SK-N-MC (cell line): ENCODE data around the gene TMTC1.

Experiments
- DNase-seq: peaks from one replicate; pipeline ENCODE4 v3.0.0-alpha.2; 2011; ENCODE audit warnings: low read depth, low spot score
- H3K27ac ChIP-seq: fragments of 200-600 bp; sonication (generic); 2 replicates; pipeline ENCODE4 v1.5.1; 2016; ENCODE audit warnings: mixed run types
- H3K36me3 ChIP-seq: fragments of 200-600 bp; sonication (generic); 2 replicates; pipeline ENCODE4 v1.6.1; 2017; ENCODE audit warnings: antibody characterized with exemption, low read length, mixed read lengths; ENCODE audit not compliant: insufficient read depth
- H3K4me3 ChIP-seq: fragments of 200-600 bp; sonication (generic); 2 replicates; pipeline ENCODE4 v1.5.1; 2016
- H3K9ac ChIP-seq: fragments of 200-600 bp; sonication (generic); 2 replicates; pipeline ENCODE4 v1.8.0; 2017; ENCODE audit warnings: mixed run types, mixed read lengths; ENCODE audit not compliant: insufficient read length
- H3K9me3 ChIP-seq: fragments of 200-600 bp; sonication (generic); 2 replicates; pipeline ENCODE4 v1.6.1; 2017; ENCODE audit warnings: low read depth, mild to moderate bottlenecking, antibody characterized with exemption, low read length, moderate library complexity, mixed read lengths
- EZH2 ChIP-seq: fragments of 200-600 bp; sonication (generic); IDR thresholded peaks from one replicate; pipeline ENCODE4 v1.6.1; 2017; ENCODE audit warnings: antibody characterized with exemption
- FOXP2 ChIP-seq: optimal IDR thresholded peaks from 2 replicates; pipeline ENCODE3; 2011; ENCODE audit warnings: mild to moderate bottlenecking, moderate library complexity; ENCODE audit not compliant: insufficient read depth; ENCODE audit errors: extremely low read length, control extremely low read depth
- POLR2AphosphoS5 ChIP-seq: IDR thresholded peaks from 2 replicates; pipeline ENCODE4 v1.6.1; 2012; ENCODE audit warnings: mild to moderate bottlenecking, low read depth, low read length, borderline replicate concordance

Gene TMTC1

GRCh38 chr12:29609431-29610215 lies 174.1 kb downstream of the TMTC1 start:
- no peak for DNase-seq
- Histone ChIP-seq H3K36me3 (no peaks in the 10 kb centered on the region), H3K27ac (no peak overlapping the region), H3K9ac (no peak overlapping the region), H3K9me3 (no peaks in the 10 kb centered on the region), H3K4me3 (no peak overlapping the region)
- no peak for TF ChIP-seq EZH2

DNA sequence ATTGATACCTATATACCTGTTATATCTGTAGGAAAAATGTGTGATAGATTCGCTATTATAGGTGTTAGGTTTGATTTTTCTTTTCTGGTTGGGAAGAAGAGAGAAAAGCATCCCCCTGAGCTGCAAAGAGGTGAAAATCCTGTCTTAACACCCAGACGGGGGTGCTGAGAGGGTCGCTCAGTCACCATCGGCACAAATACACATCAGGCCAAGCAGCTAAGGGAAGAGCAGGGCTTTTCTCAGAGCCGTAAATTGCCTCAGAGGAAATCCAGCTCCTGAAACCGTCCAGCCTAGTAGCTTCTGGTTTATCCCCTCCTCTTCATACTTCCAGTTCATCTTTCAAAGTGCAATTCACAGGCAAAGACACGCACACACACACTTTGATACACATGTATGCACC lies 175.2 kb downstream of the TMTC1 start:
- Histone ChIP-seq H3K27ac (no peak overlapping the region), H3K36me3 (no peaks in the 10 kb centered on the region), H3K9ac (no peak overlapping the region), H3K9me3 (no peaks in the 10 kb centered on the region), H3K4me3 (no peak overlapping the region)
- no peak for TF ChIP-seq POLR2AphosphoS5
- TF ChIP-seq EZH2 = no peak
- TF ChIP-seq FOXP2 = no peak
- DNase-seq = no peak

DNA sequence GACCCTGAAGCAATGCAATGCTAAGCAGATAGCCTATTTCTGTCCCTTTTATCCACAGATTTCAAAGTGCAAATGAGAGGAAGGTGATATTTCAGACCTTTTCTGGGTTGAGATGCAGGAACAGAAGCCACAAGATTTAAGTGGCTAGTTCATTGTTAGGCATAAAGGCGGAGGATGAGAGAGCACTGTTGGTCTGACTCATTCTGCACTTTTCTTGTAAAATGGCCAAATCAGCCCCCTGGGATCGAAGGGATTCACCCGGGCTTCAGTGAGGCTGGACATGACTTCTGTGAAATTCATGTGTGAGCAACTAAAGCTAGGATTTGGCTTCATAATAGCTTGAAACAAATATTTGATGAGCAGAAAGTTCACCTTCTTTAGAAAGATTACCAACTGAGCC lies 184.4 kb downstream of the TMTC1 start:
- no peak for DNase-seq
- no peak for TF ChIP-seq FOXP2
- TF ChIP-seq POLR2AphosphoS5 = no peak
- no peak for TF ChIP-seq EZH2
- H3K4me3 ChIP-seq = no peak overlapping the region
- H3K9me3 ChIP-seq = no peaks in the 10 kb centered on the region
- H3K27ac ChIP-seq = no peak overlapping the region
- no peaks in the 10 kb centered on the region for H3K36me3 ChIP-seq
- H3K9ac ChIP-seq = no peak overlapping the region

DNA sequence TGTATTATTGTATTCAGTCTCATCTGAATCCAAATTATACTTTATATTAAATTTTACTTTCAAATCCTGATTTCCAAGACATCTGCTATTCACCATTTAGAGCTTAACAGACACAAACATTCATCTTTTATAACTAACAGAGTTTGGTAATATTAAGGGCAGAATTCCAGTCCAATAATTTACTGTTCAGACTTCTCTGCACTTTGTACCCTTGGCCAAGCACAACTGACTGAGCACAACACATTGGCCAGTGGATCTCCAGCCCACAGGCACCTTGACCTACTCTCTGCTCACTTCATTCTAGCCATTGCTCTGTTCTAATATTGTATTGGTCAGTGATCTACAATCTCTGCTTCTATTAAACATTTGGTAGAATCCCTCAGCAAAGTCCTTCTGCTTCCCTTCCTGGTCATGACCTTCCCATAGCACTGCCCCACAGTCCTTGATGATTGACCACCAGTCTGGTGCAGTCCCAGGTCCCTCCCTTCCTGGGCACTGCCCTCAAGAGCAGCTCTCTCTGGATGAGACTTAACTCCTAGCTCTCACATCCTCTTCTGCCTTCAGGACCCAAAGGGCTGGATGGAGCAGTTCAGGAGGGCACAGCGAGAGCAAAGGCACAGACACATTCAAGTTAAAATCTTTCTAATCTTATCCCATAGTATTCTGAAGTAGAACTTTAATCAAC lies 188.5 kb downstream of the TMTC1 start:
- Histone ChIP-seq H3K4me3 (no peak overlapping the region), H3K36me3 (no peaks in the 10 kb centered on the region), H3K9me3 (no peaks in the 10 kb centered on the region), H3K9ac (no peak overlapping the region), H3K27ac (no peak overlapping the region)
- no peak for DNase-seq
- no peak for TF ChIP-seq POLR2AphosphoS5
- no peak for TF ChIP-seq EZH2
- TF ChIP-seq FOXP2 = no peak

- no peaks in the 10 kb centered on the region for H3K9me3 ChIP-seq
- no peak for TF ChIP-seq EZH2
- no peak for TF ChIP-seq FOXP2
- no peak for TF ChIP-seq POLR2AphosphoS5
Measured at GRCh38 chr12:29593001-29593400, 190.7 kb downstream of the TMTC1 start.

GRCh38 chr12:29591140-29592020 lies 192.4 kb downstream of the TMTC1 start:
- Histone ChIP-seq H3K27ac (no peak overlapping the region), H3K4me3 (no peak overlapping the region), H3K36me3 (no peaks in the 10 kb centered on the region), H3K9ac (no peak overlapping the region), H3K9me3 (no peaks in the 10 kb centered on the region)
- DNase-seq = no peak
- no peak for TF ChIP-seq EZH2
- no peak for TF ChIP-seq FOXP2
- TF ChIP-seq POLR2AphosphoS5 = no peak

More at GRCh38 chr12:29593001-29593400, 190.7 kb downstream of the TMTC1 start:
- no peak for DNase-seq
- Histone ChIP-seq H3K9ac (no peak overlapping the region), H3K27ac (no peak overlapping the region), H3K36me3 (no peaks in the 10 kb centered on the region), H3K4me3 (no peak overlapping the region)

GRCh38 chr12:29589851-29590250 lies 193.9 kb downstream of the TMTC1 start:
- no peaks in the 10 kb centered on the region for H3K9me3 ChIP-seq
- no peak for TF ChIP-seq EZH2
- no peak for TF ChIP-seq FOXP2
- no peak for TF ChIP-seq POLR2AphosphoS5
- no peak overlapping the region for H3K27ac ChIP-seq
- no peak overlapping the region for H3K4me3 ChIP-seq
- DNase-seq = no peak
- H3K9ac ChIP-seq = no peak overlapping the region
- H3K36me3 ChIP-seq = no peaks in the 10 kb centered on the region

DNA sequence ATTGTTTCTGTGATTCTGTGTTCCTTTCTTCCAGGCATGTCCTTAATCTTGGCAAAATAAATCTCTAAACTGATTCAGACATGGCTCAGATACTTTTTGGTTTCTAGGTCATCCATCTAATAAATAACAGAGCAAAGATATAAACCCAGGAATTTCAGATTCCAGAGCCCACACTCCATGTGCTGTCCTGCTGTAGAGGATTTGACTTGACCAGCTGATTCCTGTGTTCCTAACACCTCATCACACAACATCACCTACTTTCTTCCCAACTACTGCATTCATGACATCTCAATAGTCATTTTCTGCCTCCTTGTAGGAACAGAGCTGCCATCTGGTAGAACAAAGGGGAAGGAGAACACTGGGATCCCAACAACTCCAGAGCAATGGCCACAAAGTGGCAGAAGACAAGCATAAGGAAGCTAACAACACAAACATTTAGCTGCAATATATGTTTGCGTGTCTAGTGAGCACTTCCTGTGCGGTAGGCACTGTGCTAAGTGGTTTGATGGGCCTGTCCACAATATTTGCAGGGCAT lies 194.4 kb downstream of the TMTC1 start:
- H3K4me3 ChIP-seq = no peak overlapping the region
- H3K9me3 ChIP-seq = no peaks in the 10 kb centered on the region
- H3K36me3 ChIP-seq = no peaks in the 10 kb centered on the region
- H3K27ac ChIP-seq = no peak overlapping the region
- no peak for DNase-seq
- no peak overlapping the region for H3K9ac ChIP-seq
- TF ChIP-seq POLR2AphosphoS5 (no peak), EZH2 (no peak), FOXP2 (no peak)
